Lung (tissue), 12 donors: Measurements from ENCODE around the gene NGEF. TPM values are rescaled to one million over a fixed set of nuclear protein-coding genes. Genes with fewer than 3 reads are reported as not detected.

ENCODE experiments used
- ATAC-seq: fragments of 200-7000 bp; cut with Tn5 transposase; one replicate; pipeline ENCODE4 v1.9.1; 2020; ENCODE audit warnings: moderate number of reproducible peaks; ENCODE audit not compliant: insufficient read depth, low FRiP score
- DNase-seq, 3 donors: peaks; one replicate each; pipeline ENCODE4 v3.0.0-alpha.2; 2013 to 2017
- H3K27ac ChIP-seq, 2 donors: one replicate each; pipeline ENCODE4 v1.5.1; 2013; ENCODE audit warnings: mild to moderate bottlenecking in 2 of 2, moderate library complexity in 2 of 2, control low read depth in 1 of 2, inconsistent platforms in 1 of 2, low read depth in 1 of 2, low read length in 1 of 2
- H3K27me3 ChIP-seq, 3 donors: one replicate each; pipeline ENCODE4 v1.5.1; 2013; ENCODE audit warnings: low read length in 2 of 3; ENCODE audit not compliant: control insufficient read depth in 3 of 3, insufficient read depth in 3 of 3
- H3K36me3 ChIP-seq, 4 donors: one replicate each; pipeline ENCODE4 v1.5.1; 2013; ENCODE audit warnings: low read length in 4 of 4, mild to moderate bottlenecking in 1 of 4, moderate library complexity in 1 of 4; ENCODE audit not compliant: control insufficient read depth in 4 of 4, insufficient read depth in 4 of 4
- H3K4me1 ChIP-seq, 5 donors: one replicate each; pipeline ENCODE4 v1.5.1; 2013; ENCODE audit warnings: low read length in 5 of 5, mild to moderate bottlenecking in 2 of 5, moderate library complexity in 1 of 5; ENCODE audit not compliant: control insufficient read depth in 5 of 5, insufficient read depth in 5 of 5
- H3K4me3 ChIP-seq: one replicate; pipeline ENCODE4 v1.5.1; 2013; ENCODE audit warnings: mild to moderate bottlenecking, control low read depth, moderate library complexity
- H3K9ac ChIP-seq, 2 donors: one replicate each; pipeline ENCODE4 v1.5.1; 2013; ENCODE audit warnings: low read length in 2 of 2, control low read depth in 1 of 2; ENCODE audit not compliant: insufficient read depth in 1 of 2
- H3K9me3 ChIP-seq, 4 donors: one replicate each; pipeline ENCODE4 v1.5.1; 2013; ENCODE audit warnings: low read length in 3 of 4, mild to moderate bottlenecking in 1 of 4, moderate library complexity in 1 of 4; ENCODE audit not compliant: control insufficient read depth in 4 of 4, insufficient read depth in 3 of 4
- CTCF ChIP-seq: IDR thresholded peaks from 2 replicates; pipeline ENCODE4 v1.5.1; 2012; ENCODE audit warnings: mild to moderate bottlenecking; ENCODE audit errors: control extremely low read depth, extremely low read depth
- WGBS, 2 donors: extraction: QIAGEN DNeasy Blood & Tissue Kit; methylation state at CpG; one replicate each; pipeline ENCODE4 v1.1.7; 2013; 5-methylcytosine and 5-hydroxymethylcytosine counted together
- polyA plus RNA-seq, 2 donors: library from polyadenylated mRNA; stranded (reverse); fragments of 200-250 nt; gene quantifications; one replicate each; pipeline ENCODE4 v1.2.1, GENCODE V29; 2013
- total RNA-seq, 2 donors: library from RNA; depleted of rRNA in 1 of 2; stranded (reverse); fragments of >200 nt in 1 of 2; gene quantifications; one replicate each; pipeline ENCODE4 v1.2.1, GENCODE V29; 2014 to 2021
- donor health status: control.
- donor health status: control.
- donor health status: Bipolar disorder and iron deficiency.
- donor health status: healthy.
- donor health status: DM: yes; HTN: yes; CAD: no.

Gene NGEF
- total and polyA plus RNA-seq, 4 donors = 0.35 to 2.4 (median 1.5) TPM

- no peak overlapping the region for H3K27ac ChIP-seq
- no peaks in the 10 kb centered on the region for H3K36me3 ChIP-seq
- 96 to 97% methylated on average over 23 of the region's 23 CpGs for WGBS, 2 donors
- no peaks in the 10 kb centered on the region for H3K4me1 ChIP-seq
- no peak for TF ChIP-seq CTCF
- no peaks in the 10 kb centered on the region for H3K27me3 ChIP-seq
- no peaks in the 10 kb centered on the region for H3K9me3 ChIP-seq
- no peak overlapping the region for H3K9ac ChIP-seq
- no peak overlapping the region for H3K4me3 ChIP-seq
- no peak for ATAC-seq
- no peak for DNase-seq
Observed at GRCh38 chr2:233035426-233036161, 22.5 kb upstream of the NGEF start.

GRCh38 chr2:233034091-233034882 lies 21.2 kb upstream of the NGEF start:
- WGBS, 2 donors = 93 to 95% methylated on average over 37 of the region's 37 CpGs
- DNase-seq = no peak
- no peaks in the 10 kb centered on the region for H3K36me3 ChIP-seq
- H3K27me3 ChIP-seq = no peaks in the 10 kb centered on the region
- no peak for ATAC-seq
- H3K4me1 ChIP-seq = no peaks in the 10 kb centered on the region
- H3K9me3 ChIP-seq = no peaks in the 10 kb centered on the region
- TF ChIP-seq CTCF = no peak
- no peak overlapping the region for H3K9ac ChIP-seq
- no peak overlapping the region for H3K27ac ChIP-seq
- H3K4me3 ChIP-seq = no peak overlapping the region

- DNase-seq = no peak
- WGBS, 2 donors = 77 to 85% methylated on average over 9 of the region's 9 CpGs
- ATAC-seq = no peak
- no peaks in the 10 kb centered on the region for H3K4me1 ChIP-seq
- TF ChIP-seq CTCF = no peak
- H3K4me3 ChIP-seq = no peak overlapping the region
- H3K27ac ChIP-seq = no peak overlapping the region
- no peaks in the 10 kb centered on the region for H3K36me3 ChIP-seq
- no peaks in the 10 kb centered on the region for H3K9me3 ChIP-seq
- no peaks in the 10 kb centered on the region for H3K27me3 ChIP-seq
- H3K9ac ChIP-seq = no peak overlapping the region
Observed at GRCh38 chr2:233033672-233034071, 20.6 kb upstream of the NGEF start.
